GM12892 (cell line): ENCODE measurements around the gene REEP3.
A peak's percentile ranks its signal among the peaks of the same experiment; 100 is the strongest.

ENCODE experiments used
- DNase-seq: peaks from one replicate; pipeline ENCODE4 v3.0.0; 2011; ENCODE audit not compliant: insufficient read length
- FAIRE-seq: peaks from 2 replicates; lab custom pipeline; 2011; peaks lifted over from hg19 to GRCh38; lab: Jason Lieb, UNC
- POLR2A ChIP-seq: IDR thresholded peaks from 2 replicates; pipeline ENCODE4 v1.6.1; 2011; ENCODE audit warnings: low read depth, low read length, control low read depth
- POLR2AphosphoS5 ChIP-seq: IDR thresholded peaks from 2 replicates; pipeline ENCODE4 v1.6.1; 2011; ENCODE audit warnings: low read depth, low read length, control low read depth
- TAF1 ChIP-seq: IDR thresholded peaks from 2 replicates; pipeline ENCODE4 v1.6.1; 2011; ENCODE audit warnings: low read depth, mild to moderate bottlenecking, control low read depth, low read length, borderline replicate concordance

REEP3 gene

GRCh38 chr10:63596924-63597323, 75.7 kb downstream of the REEP3 start:
- DNase-seq (no peak), FAIRE-seq (no peak)
- TF ChIP-seq TAF1 (no peak), POLR2AphosphoS5 (no peak), POLR2A (no peak)

- DNase-seq (no peak), FAIRE-seq (no peak)
- TF ChIP-seq TAF1 (no peak), POLR2AphosphoS5 (no peak), POLR2A (no peak)
Measured at GRCh38 chr10:63600540-63600939, 79.3 kb downstream of the REEP3 start.

GRCh38 chr10:63603709-63604445, 82.7 kb downstream of the REEP3 start:
- no peak for DNase-seq

GRCh38 chr10:63605197-63605967, 84.2 kb downstream of the REEP3 start:
- TF ChIP-seq TAF1 (no peak), POLR2A (no peak), POLR2AphosphoS5 (no peak)
- DNase-seq: no peak
- no peak for FAIRE-seq

More at GRCh38 chr10:63603709-63604445, 82.7 kb downstream of the REEP3 start:
- peak; percentile 27 for FAIRE-seq
- no peak for TF ChIP-seq POLR2AphosphoS5

- no peak for TF ChIP-seq TAF1
- no peak for TF ChIP-seq POLR2AphosphoS5
- TF ChIP-seq POLR2A: no peak
- FAIRE-seq: no peak
- DNase-seq: no peak
Measured at GRCh38 chr10:63608511-63608910, 87.3 kb downstream of the REEP3 start.

- no peak for FAIRE-seq
- no peak for TF ChIP-seq POLR2AphosphoS5
- no peak for TF ChIP-seq POLR2A
- TF ChIP-seq TAF1: no peak
- no peak for DNase-seq
Measured at GRCh38 chr10:63611078-63611477, 89.9 kb downstream of the REEP3 start.

GRCh38 chr10:63614371-63614891, 93.2 kb downstream of the REEP3 start:
- DNase-seq (no peak), FAIRE-seq (no peak)
- TF ChIP-seq TAF1 (no peak), POLR2A (no peak), POLR2AphosphoS5 (no peak)

- FAIRE-seq: no peak
- no peak for DNase-seq
- TF ChIP-seq POLR2A: no peak
- no peak for TF ChIP-seq POLR2AphosphoS5
- no peak for TF ChIP-seq TAF1
Measured at GRCh38 chr10:63618552-63618951, 97.4 kb downstream of the REEP3 start.

- DNase-seq (no peak), FAIRE-seq (no peak)
- no peak for TF ChIP-seq TAF1
- TF ChIP-seq POLR2AphosphoS5: no peak
- no peak for TF ChIP-seq POLR2A
Measured at GRCh38 chr10:63619426-63619825, 98.2 kb downstream of the REEP3 start.

GRCh38 chr10:63622097-63622496, 100.9 kb downstream of the REEP3 start:
- no peak for DNase-seq
- no peak for FAIRE-seq
- TF ChIP-seq TAF1 (no peak), POLR2A (no peak), POLR2AphosphoS5 (no peak)

GRCh38 chr10:63624701-63625100, 103.5 kb downstream of the REEP3 start:
- no peak for TF ChIP-seq POLR2AphosphoS5
- TF ChIP-seq TAF1: no peak
- no peak for TF ChIP-seq POLR2A
- DNase-seq: no peak
- no peak for FAIRE-seq

- no peak for DNase-seq
- no peak for FAIRE-seq
- no peak for TF ChIP-seq POLR2A
- no peak for TF ChIP-seq POLR2AphosphoS5
- no peak for TF ChIP-seq TAF1
Measured at GRCh38 chr10:63627396-63627795, 106.2 kb downstream of the REEP3 start.
